Type B pancreatic cell (in vitro differentiated cells): ENCODE measurements around the gene KLF16. TPM values are rescaled to one million over a fixed set of nuclear protein-coding genes. Genes with fewer than 3 reads are reported as not detected.

Experiments used
- DNase-seq: peaks from one replicate; pipeline ENCODE4 v3.0.0; 2021; ENCODE audit warnings: mixed read lengths; ENCODE audit not compliant: unreplicated experiment; ENCODE audit errors: extremely low spot score
- H3K27ac Mint-ChIP-seq: 2 replicates; pipeline ENCODE4 v1.8.0; 2021; ENCODE audit warnings: mild to moderate bottlenecking, mixed read lengths
- H3K27me3 Mint-ChIP-seq: 2 replicates; pipeline ENCODE4 v1.8.0; 2021; ENCODE audit warnings: mixed read lengths
- H3K36me3 Mint-ChIP-seq: 2 replicates; pipeline ENCODE4 v1.8.0; 2021; ENCODE audit warnings: mixed read lengths
- H3K4me1 Mint-ChIP-seq: one replicate; pipeline ENCODE4 v1.8.0; 2021; ENCODE audit warnings: mixed read lengths; ENCODE audit not compliant: unreplicated experiment
- H3K4me3 Mint-ChIP-seq: 2 replicates; pipeline ENCODE4 v1.8.0; 2021; ENCODE audit warnings: mild to moderate bottlenecking, mixed read lengths
- H3K9me3 Mint-ChIP-seq: 2 replicates; pipeline ENCODE4 v1.8.0; 2021; ENCODE audit warnings: mixed read lengths
- CTCF ChIP-seq: fragments of 200-600 bp; sonication (generic); conservative IDR thresholded peaks from 2 replicates; pipeline ENCODE4 v1.5.0; 2021; ENCODE audit warnings: antibody characterized with exemption, mild to moderate bottlenecking
- microRNA-seq: library from miRNA; unstranded; fragments of <30 nt; microRNA quantifications from one replicate; pipeline ENCODE4, GENCODE V29; 2020
- total RNA-seq: library from RNA; stranded (reverse); gene quantifications from 2 replicates; pipeline ENCODE4 v1.2.1, GENCODE V29; 2021; ENCODE audit warnings: low replicate concordance

KLF16 gene
- total RNA-seq, 1 donor from 2014 or later, result 17.9 TPM

DNA sequence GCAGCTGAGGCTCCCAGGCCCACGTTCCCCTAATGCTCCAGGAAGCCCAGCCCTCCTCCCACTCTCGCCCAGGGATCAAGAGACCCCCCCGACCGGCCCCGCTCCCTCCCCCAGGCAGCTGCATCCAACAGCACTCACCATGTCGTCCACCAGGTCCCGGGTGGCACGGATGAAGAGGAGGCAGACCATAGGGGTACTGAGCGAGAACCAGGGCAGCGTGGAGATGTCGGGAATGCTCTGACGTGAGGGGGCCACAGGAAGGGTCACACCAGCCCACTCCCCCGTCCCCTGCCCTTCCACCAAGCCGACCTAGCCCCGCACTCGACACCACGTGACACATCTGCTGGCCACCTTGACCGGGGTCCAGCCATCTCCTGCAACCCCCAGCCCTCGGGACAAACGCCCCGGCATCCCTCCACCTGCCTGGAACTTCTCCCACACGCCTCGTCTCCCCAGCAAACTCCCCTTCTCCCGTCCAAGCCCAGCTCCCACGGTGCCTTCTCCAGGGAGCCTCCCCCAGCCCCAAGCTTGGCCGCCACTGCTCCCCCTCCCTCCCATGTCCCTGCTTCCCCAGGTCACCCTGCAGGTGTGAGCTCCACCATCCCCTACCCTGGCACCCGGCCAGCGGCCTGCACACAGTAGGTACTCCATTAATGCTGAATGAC is 56.2 kb downstream of the KLF16 start:
- no peak for DNase-seq
- Mint-ChIP-seq H3K36me3 (no peaks in the 10 kb centered on the region), H3K9me3 (no peaks in the 10 kb centered on the region), H3K4me3 (no peak overlapping the region), H3K27ac (no peak overlapping the region), H3K27me3 (peaks cover 5% of the 10 kb centered on the region), H3K4me1 (no peaks in the 10 kb centered on the region)
- TF ChIP-seq CTCF, result no peak

GRCh38 chr19:1806184-1807029 is 57.0 kb downstream of the KLF16 start:
- TF ChIP-seq CTCF, result no peak
- no peak overlapping the region for H3K4me3 Mint-ChIP-seq
- DNase-seq, result no peak
- H3K27ac Mint-ChIP-seq, result no peak overlapping the region
- no peaks in the 10 kb centered on the region for H3K36me3 Mint-ChIP-seq
- no peaks in the 10 kb centered on the region for H3K4me1 Mint-ChIP-seq
- no peaks in the 10 kb centered on the region for H3K9me3 Mint-ChIP-seq
- H3K27me3 Mint-ChIP-seq, result peaks cover 5% of the 10 kb centered on the region

DNA sequence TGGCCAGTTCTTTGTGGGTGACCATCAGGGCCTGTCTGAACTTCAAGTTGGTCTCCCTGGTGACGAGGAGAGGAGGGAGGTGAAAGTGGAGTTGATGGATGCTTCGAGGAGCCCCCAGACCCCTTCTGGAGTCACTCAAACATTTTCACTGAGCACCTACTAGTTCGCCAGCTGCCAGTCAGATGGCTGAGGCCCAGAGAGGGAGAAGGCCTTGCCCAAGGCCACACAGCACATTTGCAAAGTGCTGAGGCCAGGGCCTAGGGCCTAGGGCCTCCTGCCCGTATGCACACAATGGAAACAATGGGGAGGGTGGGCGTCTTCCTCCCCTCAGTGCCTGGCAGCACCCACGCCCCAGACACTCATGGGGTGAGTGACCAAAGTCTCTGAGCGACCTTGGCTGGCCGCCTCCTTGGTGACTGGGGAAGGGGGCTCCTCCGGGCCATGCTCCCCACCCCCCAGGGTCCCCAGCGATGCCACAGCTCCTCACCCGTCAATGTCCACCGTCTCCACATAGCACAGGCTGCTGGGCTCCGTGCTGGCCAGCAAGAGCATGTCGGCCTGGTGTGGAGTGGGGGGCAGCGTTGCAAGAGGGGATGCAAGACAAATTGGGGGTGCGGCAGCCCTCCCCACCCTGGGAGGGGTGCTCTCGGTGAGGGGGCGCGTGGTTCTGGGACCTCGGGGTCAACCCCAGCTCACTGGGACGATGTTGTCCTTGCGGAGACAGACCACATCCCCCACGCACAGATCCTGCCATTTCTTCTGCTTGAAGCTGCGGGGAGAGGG is 57.8 kb downstream of the KLF16 start:
- Mint-ChIP-seq H3K9me3 (no peaks in the 10 kb centered on the region), H3K4me1 (no peaks in the 10 kb centered on the region), H3K27ac (no peak overlapping the region), H3K27me3 (peaks cover 5% of the 10 kb centered on the region), H3K36me3 (no peaks in the 10 kb centered on the region), H3K4me3 (no peak overlapping the region)
- TF ChIP-seq CTCF, result no peak
- DNase-seq, result no peak

- peaks cover 8% of the 10 kb centered on the region for H3K27me3 Mint-ChIP-seq
- no peak overlapping the region for H3K4me3 Mint-ChIP-seq
- no peak overlapping the region for H3K27ac Mint-ChIP-seq
- no peaks in the 10 kb centered on the region for H3K36me3 Mint-ChIP-seq
- H3K4me1 Mint-ChIP-seq, result no peaks in the 10 kb centered on the region
- no peak for TF ChIP-seq CTCF
- H3K9me3 Mint-ChIP-seq, result no peaks in the 10 kb centered on the region
- DNase-seq, result no peak
Measured at GRCh38 chr19:1804858-1805257, 58.5 kb downstream of the KLF16 start.

Small RNA genes within 50 kb of the gene (microRNA-seq; reads per million reads assigned to microRNA genes)
- 1.7 reads per million for gene MIR1909

Other genes starting within 250 kb of the KLF16 start
- 134 and 193 TPM in 2 replicates for gene TCF3, start 211.0 kb downstream of the KLF16 start, total RNA-seq
- 0.94 and 5.9 TPM in 2 replicates for gene ONECUT3, start 110.1 kb downstream of the KLF16 start, total RNA-seq
- 0.48 and 1.5 TPM in 2 replicates for gene ATP8B3, start 51.3 kb downstream of the KLF16 start, total RNA-seq
- 36.4 and 37.9 TPM in 2 replicates for gene REXO1, start 15.1 kb downstream of the KLF16 start, total RNA-seq
- 60.4 and 62.0 TPM in 2 replicates for gene ABHD17A, start 21.9 kb upstream of the KLF16 start, total RNA-seq
- 12.1 and 13.9 TPM in 2 replicates for gene ADAT3, start 41.8 kb upstream of the KLF16 start, total RNA-seq
- 76.9 and 90.6 TPM in 2 replicates for gene SCAMP4, start 41.8 kb upstream of the KLF16 start, total RNA-seq
- 68.9 and 71.6 TPM in 2 replicates for gene CSNK1G2, start 77.6 kb upstream of the KLF16 start, total RNA-seq
- 72.5 and 118 TPM in 2 replicates for gene BTBD2, start 152.1 kb upstream of the KLF16 start, total RNA-seq
- 118 and 120 TPM in 2 replicates for gene MKNK2, start 187.7 kb upstream of the KLF16 start, total RNA-seq
- gene MOB3A, start 232.7 kb upstream of the KLF16 start, total RNA-seq, result 34.6 and 37.8 TPM in 2 replicates
- gene IZUMO4, start 233.3 kb upstream of the KLF16 start, total RNA-seq, result 4.9 and 7.4 TPM in 2 replicates